MG63 (cell line): ENCODE data around the gene STEAP3. TPM values are rescaled to one million over a fixed set of nuclear protein-coding genes. Genes with fewer than 3 reads are reported as not detected.

ENCODE experiments used
- DNase-seq: peaks from one replicate; pipeline ENCODE4 v3.0.0-alpha.2; 2020
- H3K27me3 ChIP-seq: fragments of 250-450 bp; sonication (Bioruptor Pico); 2 replicates; pipeline ENCODE4 v1.5.1; 2020; ENCODE audit warnings: mild to moderate bottlenecking, moderate library complexity
- H3K36me3 ChIP-seq: fragments of 250-450 bp; sonication (Bioruptor Pico); 2 replicates; pipeline ENCODE4 v1.5.1; 2020; ENCODE audit warnings: mild to moderate bottlenecking, moderate library complexity
- H3K4me3 ChIP-seq: fragments of 250-450 bp; sonication (Bioruptor Pico); 2 replicates; pipeline ENCODE4 v1.5.1; 2020; ENCODE audit warnings: mild to moderate bottlenecking, moderate library complexity
- H3K9me3 ChIP-seq: fragments of 250-450 bp; sonication (Bioruptor Pico); 2 replicates; pipeline ENCODE4 v1.5.1; 2020; ENCODE audit warnings: mild to moderate bottlenecking, moderate library complexity
- total RNA-seq: library from RNA; depleted of rRNA; stranded (reverse); fragments of >200 nt; shearing (Covaris generic); gene quantifications from 2 replicates; pipeline ENCODE4 v1.2.3, GENCODE V29; 2014; ENCODE audit warnings: low replicate concordance; rRNA removed

The STEAP3 gene
- total RNA-seq: 7.6 and 8.1 TPM in 2 replicates

DNA sequence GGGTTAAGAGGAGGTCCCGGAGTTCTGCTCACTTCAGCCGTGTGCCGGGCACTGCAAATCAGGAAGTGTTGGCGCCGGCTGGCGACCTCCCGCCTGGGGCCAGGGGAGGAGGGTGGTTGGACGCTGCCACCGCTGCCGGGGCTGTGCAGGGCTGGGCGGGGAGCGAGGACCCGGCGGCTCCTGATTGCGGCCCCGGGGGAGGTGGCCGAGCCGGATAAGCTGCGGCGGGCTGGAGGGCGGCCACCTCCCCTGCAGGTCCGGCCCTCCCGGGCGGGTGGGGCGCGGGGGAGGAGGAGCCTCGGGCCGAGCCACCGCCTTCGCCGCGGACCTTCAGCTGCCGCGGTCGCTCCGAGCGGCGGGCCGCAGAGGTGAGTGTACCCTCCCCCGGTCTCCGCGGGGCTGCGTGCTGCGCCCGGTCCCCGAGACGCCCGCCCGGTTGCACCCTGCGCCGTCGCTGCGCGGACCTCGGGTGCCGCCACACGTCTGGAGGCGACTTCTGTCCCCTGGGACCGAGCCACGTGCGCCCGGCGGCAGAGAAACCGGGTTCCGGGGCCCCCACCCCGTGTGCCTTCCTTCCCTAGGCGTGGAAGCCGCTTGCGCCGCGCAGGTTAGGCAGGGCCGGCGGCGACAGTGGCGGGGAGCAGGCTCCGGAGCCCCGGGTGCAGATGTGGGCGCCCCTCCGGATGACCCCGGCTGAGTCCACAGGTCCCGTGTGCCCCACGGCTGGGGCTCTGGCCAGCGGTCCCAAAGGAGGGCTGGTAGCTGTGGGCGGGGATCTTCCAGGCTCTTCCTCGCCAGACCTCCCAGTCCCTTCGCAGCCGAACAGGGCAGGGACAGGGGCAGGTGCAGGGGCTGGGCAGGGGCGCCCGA, at the start of gene STEAP3:
TSS of gene STEAP3 (plus strand) at position 314 of the 870 bp plus-strand sequence. CDS start 7,179 bp downstream, outside the sequence.
- Histone ChIP-seq H3K4me3 (peak within 1 kb of the TSS; percentile 82), H3K27me3 (no peaks in the 10 kb centered on the region), H3K9me3 (no peaks in the 10 kb centered on the region), H3K36me3 (peaks cover 4% of the 10 kb centered on the region)
- DNase-seq: peak; percentile 91

GRCh38 chr2:119174216-119174992, 49.2 kb upstream of the STEAP3 start:
- peak; percentile 30 for DNase-seq
- Histone ChIP-seq H3K9me3 (no peaks in the 10 kb centered on the region), H3K27me3 (no peaks in the 10 kb centered on the region), H3K36me3 (no peaks in the 10 kb centered on the region), H3K4me3 (no peak overlapping the region)

DNA sequence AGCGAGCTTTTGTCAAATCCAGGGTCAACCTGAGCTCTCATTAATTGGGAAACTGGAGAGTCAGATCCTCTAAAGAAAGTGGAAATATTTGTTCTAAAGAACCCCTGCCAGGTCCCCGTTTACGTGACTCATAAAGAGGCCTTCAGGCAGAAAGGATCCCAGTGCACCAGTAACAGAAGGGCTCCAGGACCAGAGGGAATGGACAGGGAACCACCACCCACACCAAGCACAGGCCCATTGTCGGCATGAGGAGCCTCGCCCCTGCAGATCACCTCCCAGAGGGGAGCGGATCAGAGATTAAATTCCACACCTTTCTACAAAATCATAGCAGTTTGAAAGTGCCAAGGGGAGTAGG, 48.7 kb upstream of the STEAP3 start:
- Histone ChIP-seq H3K27me3 (no peaks in the 10 kb centered on the region), H3K4me3 (no peak overlapping the region), H3K9me3 (no peaks in the 10 kb centered on the region), H3K36me3 (no peaks in the 10 kb centered on the region)
- peak; percentile 22 for DNase-seq

GRCh38 chr2:119175517-119175916, 48.1 kb upstream of the STEAP3 start:
- no peak for DNase-seq
- no peaks in the 10 kb centered on the region for H3K9me3 ChIP-seq
- H3K27me3 ChIP-seq: no peaks in the 10 kb centered on the region
- H3K36me3 ChIP-seq: no peaks in the 10 kb centered on the region
- no peak overlapping the region for H3K4me3 ChIP-seq

DNA sequence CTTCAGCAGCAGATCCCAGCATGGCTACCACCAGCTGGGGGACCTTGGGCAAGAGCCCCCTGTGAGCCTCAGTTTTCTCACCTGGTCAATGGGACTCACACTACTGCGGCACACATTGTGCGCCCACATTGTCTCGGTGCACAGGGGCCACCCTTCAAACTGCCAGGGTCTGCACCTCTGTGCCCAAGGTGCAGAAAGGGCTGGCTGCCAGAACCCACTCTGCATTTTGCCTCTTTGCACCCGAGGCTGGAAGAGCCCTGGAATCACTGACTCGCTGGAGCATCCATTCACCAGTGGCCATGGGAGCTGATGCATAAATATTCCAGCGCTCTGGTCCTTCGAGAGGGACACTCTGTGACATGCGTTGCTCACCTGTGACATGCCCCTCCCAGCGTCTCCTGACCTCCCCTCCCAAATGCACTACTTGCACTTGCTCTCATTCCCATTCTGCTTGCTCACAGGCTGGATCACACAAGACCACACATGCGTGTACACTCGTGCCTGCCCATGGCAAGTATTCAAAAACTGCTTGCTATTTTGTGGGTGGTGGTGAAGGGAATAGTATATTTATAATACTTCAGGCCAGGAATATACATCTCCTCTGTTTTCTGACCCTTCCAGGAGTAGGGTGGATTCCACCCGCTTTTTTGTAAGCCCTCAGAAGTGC, 46.3 kb upstream of the STEAP3 start:
- H3K27me3 ChIP-seq: no peaks in the 10 kb centered on the region
- DNase-seq: no peak
- no peaks in the 10 kb centered on the region for H3K9me3 ChIP-seq
- H3K4me3 ChIP-seq: no peak overlapping the region
- H3K36me3 ChIP-seq: no peaks in the 10 kb centered on the region

DNA sequence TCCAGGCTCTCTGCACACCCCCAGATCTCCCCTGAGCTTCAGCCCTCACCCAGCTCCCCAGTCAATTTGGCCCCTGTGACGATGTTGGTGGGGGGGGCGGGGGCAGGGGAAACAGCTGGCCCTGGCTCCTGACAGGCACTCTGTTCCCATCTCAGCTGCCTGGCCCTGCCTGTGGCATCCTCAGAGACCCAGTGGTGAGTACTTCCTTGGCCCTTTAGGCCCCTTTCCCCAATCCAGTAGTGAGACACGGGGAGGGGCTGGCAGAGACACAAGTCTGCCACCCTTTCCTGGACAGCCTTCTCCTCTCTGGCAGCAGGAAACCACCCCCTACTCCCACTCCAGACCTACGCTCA, 45.8 kb upstream of the STEAP3 start:
- Histone ChIP-seq H3K9me3 (no peaks in the 10 kb centered on the region), H3K27me3 (no peaks in the 10 kb centered on the region), H3K36me3 (no peaks in the 10 kb centered on the region), H3K4me3 (no peak overlapping the region)
- DNase-seq: no peak

DNA sequence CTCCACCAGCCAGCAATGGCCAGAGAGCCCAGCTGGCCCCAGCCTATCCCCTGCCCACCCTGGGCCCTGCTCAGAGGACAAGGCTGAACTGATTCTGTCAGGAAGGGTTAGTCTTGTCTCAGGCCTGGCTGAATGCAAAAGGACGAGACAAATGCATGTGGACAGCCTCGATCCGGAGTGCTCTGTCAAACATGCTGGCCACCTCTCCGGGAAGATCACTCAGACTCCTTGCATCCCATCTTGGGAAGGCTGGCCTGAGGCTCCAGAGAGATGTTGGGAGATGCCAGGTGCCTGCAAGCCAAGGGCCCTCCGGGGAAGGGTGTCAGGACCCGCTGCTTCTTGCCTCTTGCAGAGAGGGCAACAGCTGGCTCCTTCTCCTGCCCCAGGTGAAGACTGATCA, 44.9 kb upstream of the STEAP3 start:
- Histone ChIP-seq H3K36me3 (no peaks in the 10 kb centered on the region), H3K9me3 (no peaks in the 10 kb centered on the region)
- DNase-seq: no peak

DNA sequence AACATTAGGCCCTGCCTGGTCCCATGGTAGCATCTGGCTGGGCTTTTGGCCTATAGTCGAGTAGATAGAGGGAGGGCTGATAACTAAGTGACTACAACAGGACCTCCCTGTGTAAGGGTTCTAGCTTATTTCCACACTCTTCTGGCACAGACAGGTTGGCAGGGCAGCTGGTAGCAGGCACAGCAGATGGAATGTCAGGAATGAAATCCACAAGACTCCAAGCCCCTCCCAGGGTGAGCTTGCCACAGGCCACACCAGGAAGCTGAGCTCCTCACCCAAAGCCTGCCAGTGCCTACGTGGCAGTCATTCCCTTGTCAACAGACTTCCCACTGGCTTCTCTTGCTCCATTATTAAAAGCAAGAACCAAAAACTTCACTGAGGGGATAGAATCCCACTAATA, 44.4 kb upstream of the STEAP3 start:
- DNase-seq: peak; percentile 91
- H3K4me3 ChIP-seq: no peak overlapping the region
- no peaks in the 10 kb centered on the region for H3K36me3 ChIP-seq
- no peaks in the 10 kb centered on the region for H3K9me3 ChIP-seq
- no peaks in the 10 kb centered on the region for H3K27me3 ChIP-seq

More for the DNA sequence above, 44.9 kb upstream of the STEAP3 start:
- no peak overlapping the region for H3K4me3 ChIP-seq
- no peaks in the 10 kb centered on the region for H3K27me3 ChIP-seq

DNA sequence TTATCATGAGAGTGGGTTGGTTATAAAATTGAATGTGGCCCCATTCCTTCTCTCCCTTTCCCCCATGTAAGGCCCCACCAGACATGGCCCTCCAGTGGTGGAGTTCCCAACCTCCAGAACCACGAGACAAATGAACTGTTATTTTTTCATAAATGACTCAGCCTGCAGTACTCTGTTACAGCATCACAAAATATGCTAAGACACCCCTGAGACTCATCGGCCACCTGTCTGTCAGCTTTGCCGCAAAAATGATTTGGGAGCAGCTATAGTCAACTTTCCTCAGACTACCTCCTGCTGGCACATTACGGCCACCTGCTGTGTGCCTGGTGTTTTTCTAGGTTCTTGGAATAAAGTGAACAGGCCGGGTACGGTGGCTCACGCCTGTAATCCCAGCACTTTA, 43.6 kb upstream of the STEAP3 start:
- H3K36me3 ChIP-seq: no peaks in the 10 kb centered on the region

DNA sequence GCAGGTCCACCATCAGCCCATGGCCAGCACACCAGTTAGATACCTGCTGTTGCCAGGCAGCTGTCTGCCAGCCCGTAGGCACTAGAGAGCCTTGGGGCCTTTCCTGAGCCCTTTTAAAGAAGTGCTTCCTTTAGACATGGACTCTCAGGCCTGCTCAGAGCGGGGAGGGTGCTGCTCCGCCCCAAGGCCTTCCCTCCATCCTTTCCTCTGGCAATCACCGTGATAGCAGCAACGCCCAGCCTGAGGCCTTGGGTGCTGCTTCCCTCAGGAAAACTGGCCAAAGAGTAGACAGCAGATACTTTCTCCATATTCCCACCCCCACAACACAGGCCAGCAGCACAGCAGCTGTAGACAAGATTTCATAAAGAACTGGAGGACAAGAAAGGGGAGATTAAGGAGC, 42.7 kb upstream of the STEAP3 start:
- Histone ChIP-seq H3K36me3 (no peaks in the 10 kb centered on the region), H3K9me3 (no peaks in the 10 kb centered on the region), H3K4me3 (no peak overlapping the region), H3K27me3 (no peaks in the 10 kb centered on the region)
- DNase-seq: no peak

More for the DNA sequence above, 43.6 kb upstream of the STEAP3 start:
- Histone ChIP-seq H3K27me3 (no peaks in the 10 kb centered on the region), H3K9me3 (no peaks in the 10 kb centered on the region), H3K4me3 (no peak overlapping the region)
- DNase-seq: peak; percentile 13

DNA sequence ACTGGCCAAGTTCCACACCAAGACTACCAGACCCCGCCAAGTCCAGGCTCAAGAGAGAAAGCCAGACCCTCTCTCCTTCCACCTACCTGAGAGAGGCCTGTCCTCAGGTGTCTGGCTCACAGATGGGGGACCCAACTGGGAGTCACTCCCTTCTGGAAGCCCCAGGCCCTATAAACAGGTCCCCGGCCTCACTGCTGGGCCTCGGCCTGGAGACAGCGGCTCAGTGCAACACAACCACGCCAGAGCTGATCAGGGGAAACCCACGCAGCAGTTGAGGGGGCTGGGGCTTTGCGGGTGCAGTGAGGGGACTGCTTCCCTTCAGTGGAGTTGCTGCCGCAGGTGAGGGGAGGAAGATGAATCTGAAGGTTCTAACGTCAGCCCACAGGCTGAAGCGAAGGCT, 42.2 kb upstream of the STEAP3 start:
- Histone ChIP-seq H3K4me3 (no peak overlapping the region), H3K27me3 (no peaks in the 10 kb centered on the region)
- no peak for DNase-seq

DNA sequence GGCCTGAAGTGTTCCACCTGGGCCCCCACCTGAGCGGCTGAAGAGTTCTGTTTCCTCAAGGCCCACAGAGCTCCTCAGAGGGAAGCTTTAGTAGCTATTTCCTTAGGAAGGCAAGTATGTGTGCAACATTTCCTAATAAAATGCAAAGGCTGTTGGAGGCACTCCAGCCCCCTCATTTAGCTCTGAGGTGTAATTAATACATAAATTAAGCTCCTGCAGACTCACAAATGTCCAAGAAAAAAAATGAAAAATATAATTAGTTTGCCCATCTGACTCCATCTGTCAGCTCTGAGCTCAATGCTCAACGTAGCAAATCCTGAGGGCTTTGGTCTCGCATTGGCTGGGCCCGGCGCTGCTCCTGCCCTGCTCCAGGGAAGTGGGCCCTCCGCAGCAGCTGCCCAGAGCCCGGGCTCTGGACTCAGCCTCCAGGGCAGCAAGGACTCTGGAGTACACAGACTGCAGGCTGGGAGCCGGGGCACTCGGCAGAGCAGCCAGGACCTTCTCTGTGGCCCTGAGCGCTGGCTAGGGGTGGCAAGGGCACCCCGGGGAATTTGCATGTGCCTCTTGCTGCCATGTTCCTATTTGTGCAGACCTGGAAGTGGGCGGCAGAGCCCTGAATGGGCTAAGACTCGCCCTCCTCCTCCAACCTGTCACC, 41.7 kb upstream of the STEAP3 start:
- H3K4me3 ChIP-seq: no peak overlapping the region
- no peak for DNase-seq
- H3K27me3 ChIP-seq: no peaks in the 10 kb centered on the region
- no peaks in the 10 kb centered on the region for H3K9me3 ChIP-seq
- no peaks in the 10 kb centered on the region for H3K36me3 ChIP-seq

More for the DNA sequence above, 42.2 kb upstream of the STEAP3 start:
- no peaks in the 10 kb centered on the region for H3K9me3 ChIP-seq
- no peaks in the 10 kb centered on the region for H3K36me3 ChIP-seq

- DNase-seq: peak; percentile 48
- no peaks in the 10 kb centered on the region for H3K9me3 ChIP-seq
- no peaks in the 10 kb centered on the region for H3K27me3 ChIP-seq
- H3K4me3 ChIP-seq: no peak overlapping the region
- H3K36me3 ChIP-seq: no peaks in the 10 kb centered on the region
Measured at GRCh38 chr2:119184512-119184911, 39.1 kb upstream of the STEAP3 start.

GRCh38 chr2:119190321-119191111, 33.1 kb upstream of the STEAP3 start:
- no peaks in the 10 kb centered on the region for H3K36me3 ChIP-seq
- no peak for DNase-seq
- no peak overlapping the region for H3K4me3 ChIP-seq
- no peaks in the 10 kb centered on the region for H3K27me3 ChIP-seq
- H3K9me3 ChIP-seq: no peaks in the 10 kb centered on the region; the same call in 1 of the 2 replicates

- no peaks in the 10 kb centered on the region for H3K27me3 ChIP-seq
- no peaks in the 10 kb centered on the region for H3K36me3 ChIP-seq
- H3K9me3 ChIP-seq: no peaks in the 10 kb centered on the region; the same call in 1 of the 2 replicates
- no peak overlapping the region for H3K4me3 ChIP-seq
- no peak for DNase-seq
Measured at GRCh38 chr2:119192893-119193292, 30.7 kb upstream of the STEAP3 start.

DNA sequence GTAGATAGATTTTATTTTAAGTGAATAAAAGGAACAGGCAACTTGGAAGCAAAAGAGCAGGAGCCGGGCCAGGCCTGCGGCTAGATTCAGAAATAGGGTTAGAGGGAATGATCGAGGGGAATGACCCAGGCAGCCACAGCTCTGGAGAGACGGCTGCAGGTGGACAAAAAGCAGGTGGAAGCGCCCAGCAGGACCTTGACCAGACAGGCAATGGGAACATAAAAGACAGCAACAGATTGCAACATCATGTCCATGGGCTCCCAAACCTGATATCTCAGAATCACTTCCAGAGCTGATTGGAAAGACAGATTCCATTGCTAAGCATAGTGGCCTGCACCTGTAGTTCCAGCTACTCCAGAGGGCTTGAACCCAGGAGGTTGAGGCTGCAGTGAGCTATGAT, 28.6 kb upstream of the STEAP3 start:
- Histone ChIP-seq H3K4me3 (no peak overlapping the region), H3K27me3 (no peaks in the 10 kb centered on the region), H3K36me3 (no peaks in the 10 kb centered on the region), H3K9me3 (no peaks in the 10 kb centered on the region; the same call in 1 of the 2 replicates)
- no peak for DNase-seq
